ENCODE results near the gene COX17. TPM values are rescaled to one million over a fixed set of nuclear protein-coding genes. Genes with fewer than 3 reads are reported as not detected.

COX17 gene
- 100 to 1,000 TPM in 1 of 3 donors, 10 to 100 TPM in 2; 54.3 to 104 (median 78.3) TPM for polyA plus RNA-seq

GRCh38 chr3:119676771-119677640 lies at the start of gene COX17:
COX17 (minus strand) TSS chr3:119677406; CDS start chr3:119677310, 96 bp downstream.
- WGBS, 3 donors, result 0 to 1% (median 1%) methylated on average over 52 to 54 of the region's 54 CpGs
- H3K27ac ChIP-seq (ENCODE audit: low read depth, low read length), result peak within 1 kb of the TSS; percentile 48

GRCh38 chr3:119726909-119727308 lies 49.7 kb upstream of the COX17 start:
- 73 to 92% (median 85%) methylated on average over 2 of the region's 2 CpGs for whole genome bisulfite sequencing, 3 donors
- H3K27ac ChIP-seq (ENCODE audit: low read depth, low read length), result no peak overlapping the region

- H3K27ac ChIP-seq (ENCODE audit: low read depth, low read length), result no peak overlapping the region
- WGBS, 3 donors, result 29 to 73% (median 35%) methylated on average over 2 of the region's 2 CpGs
Measured at GRCh38 chr3:119723022-119723421, 45.8 kb upstream of the COX17 start.

GRCh38 chr3:119717520-119717919 lies 40.3 kb upstream of the COX17 start:
- 67 to 89% (median 81%) methylated on average over 5 of the region's 5 CpGs for WGBS, 3 donors

GRCh38 chr3:119716998-119717397 lies 39.8 kb upstream of the COX17 start:
- H3K27ac ChIP-seq (ENCODE audit: low read depth, low read length), result no peak overlapping the region
- WGBS, 3 donors, result 44 to 94% (median 75%) methylated on average over 3 of the region's 3 CpGs

More at GRCh38 chr3:119717520-119717919, 40.3 kb upstream of the COX17 start:
- H3K27ac ChIP-seq (ENCODE audit: low read depth, low read length), result no peak overlapping the region

GRCh38 chr3:119715105-119715504 lies 37.9 kb upstream of the COX17 start:
- 93 to 94% (median 94%) methylated on average over 2 of the region's 2 CpGs for WGBS, 3 donors
- no peak overlapping the region for H3K27ac ChIP-seq (ENCODE audit: low read depth, low read length)

GRCh38 chr3:119703820-119704531 lies 26.8 kb upstream of the COX17 start:
- H3K27ac ChIP-seq (ENCODE audit: low read depth, low read length), result no peak overlapping the region
- WGBS, 3 donors, result 33 to 73% (median 72%) methylated on average over 8 of the region's 8 CpGs

GRCh38 chr3:119702530-119703527 lies 25.6 kb upstream of the COX17 start, which contains the start of gene CFAP91:
CFAP91 (plus strand) TSS chr3:119703022; CDS start chr3:119703099, 77 bp downstream.
- H3K27ac ChIP-seq (ENCODE audit: low read depth, low read length), result no peak within 1 kb of the TSS

GRCh38 chr3:119700920-119701734 lies 23.9 kb upstream of the COX17 start:
- H3K27ac ChIP-seq (ENCODE audit: low read depth, low read length), result no peak overlapping the region
- WGBS, 3 donors, result 85 to 90% (median 89%) methylated on average over 22 of the region's 22 CpGs

More at GRCh38 chr3:119702530-119703527, 25.6 kb upstream of the COX17 start, which contains the start of gene CFAP91:
- 3 to 10% (median 8%) methylated on average over 59 of the region's 59 CpGs for WGBS, 3 donors

- WGBS, 3 donors, result 75 to 85% (median 76%) methylated on average over 4 of the region's 4 CpGs
- H3K27ac ChIP-seq (ENCODE audit: low read depth, low read length), result no peak overlapping the region
Measured at GRCh38 chr3:119700269-119700919, 23.2 kb upstream of the COX17 start.

GRCh38 chr3:119697394-119697793 lies 20.2 kb upstream of the COX17 start:
- H3K27ac ChIP-seq (ENCODE audit: low read depth, low read length), result no peak overlapping the region
- WGBS, 3 donors, result 85 to 90% (median 87%) methylated on average over 5 of the region's 5 CpGs

- WGBS, 3 donors, result 93 to 99% (median 96%) methylated on average over 2 of the region's 2 CpGs
- no peak overlapping the region for H3K27ac ChIP-seq (ENCODE audit: low read depth, low read length)
Measured at GRCh38 chr3:119695480-119695879, 18.3 kb upstream of the COX17 start.

- no peak overlapping the region for H3K27ac ChIP-seq (ENCODE audit: low read depth, low read length)
- 48 to 54% (median 48%) methylated on average over 4 of the region's 4 CpGs for WGBS, 3 donors
Measured at GRCh38 chr3:119690043-119690656, 12.9 kb upstream of the COX17 start.

- 28 to 52% (median 46%) methylated on average over 1 of the region's 1 CpG for WGBS, 3 donors
Measured at GRCh38 chr3:119683421-119683820, 6.2 kb upstream of the COX17 start.

GRCh38 chr3:119681279-119681678 lies 4.1 kb upstream of the COX17 start:
- WGBS, 3 donors, result 53 to 55% (median 54%) methylated on average over 1 of the region's 1 CpG
- H3K27ac ChIP-seq (ENCODE audit: low read depth, low read length), result no peak overlapping the region

More at GRCh38 chr3:119683421-119683820, 6.2 kb upstream of the COX17 start:
- H3K27ac ChIP-seq (ENCODE audit: low read depth, low read length), result no peak overlapping the region

- no peak overlapping the region for H3K27ac ChIP-seq (ENCODE audit: low read depth, low read length)
Measured at GRCh38 chr3:119679874-119680273, 2.7 kb upstream of the COX17 start.
